MCF 10A (cell line): Measurements from ENCODE around the gene PTGER4. TPM values are rescaled to one million over a fixed set of nuclear protein-coding genes. Genes with fewer than 3 reads are reported as not detected.

Experiments
- BruUV-seq: library from RNA; stranded (reverse); fragments of 400-500 nt; replicated peaks from 2 replicates; lab custom pipeline; 2021; lab: Mats Ljungman, UMichigan
- CTCF ChIA-PET: fragments of 300-600 bp; sonication (Branson Sonifier 250); formaldehyde crosslinking; extraction: SDS; loops from one replicate; lab custom pipeline; 2021; ENCODE audit warnings: antibody characterized with exemption, inconsistent platforms; lab: Yijun Ruan, JAX
- POLR2A ChIA-PET: fragments of 300-600, 350-650 bp; sonication (Branson Sonifier 250); formaldehyde crosslinking; extraction: SDS; loops from one replicate; lab custom pipeline; 2020; ENCODE audit warnings: antibody characterized with exemption, inconsistent platforms; lab: Yijun Ruan, JAX
- DNase-seq: peaks from one replicate; pipeline ENCODE4 v3.0.0-alpha.2; 2018; ENCODE audit not compliant: unreplicated experiment
- H3K27ac Mint-ChIP-seq: one replicate; pipeline ENCODE4 v1.8.0; 2022; ENCODE audit warnings: mild to moderate bottlenecking, low read depth, mixed read lengths; ENCODE audit not compliant: unreplicated experiment
- H3K27me3 Mint-ChIP-seq: one replicate; pipeline ENCODE4 v1.8.0; 2022; ENCODE audit warnings: mixed read lengths; ENCODE audit not compliant: insufficient read depth, unreplicated experiment
- H3K36me3 Mint-ChIP-seq: one replicate; pipeline ENCODE4 v1.8.0; 2022; ENCODE audit warnings: mild to moderate bottlenecking, moderate library complexity, mixed read lengths; ENCODE audit not compliant: insufficient read depth, unreplicated experiment
- H3K4me1 Mint-ChIP-seq: one replicate; pipeline ENCODE4 v1.8.0; 2022; ENCODE audit warnings: mixed read lengths; ENCODE audit not compliant: insufficient read depth, unreplicated experiment
- H3K4me3 Mint-ChIP-seq: one replicate; pipeline ENCODE4 v1.8.0; 2022; ENCODE audit warnings: mild to moderate bottlenecking, moderate library complexity, mixed read lengths; ENCODE audit not compliant: unreplicated experiment
- H3K9me3 Mint-ChIP-seq: one replicate; pipeline ENCODE4 v1.8.0; 2022; ENCODE audit warnings: mixed read lengths; ENCODE audit not compliant: unreplicated experiment
- CTCF ChIP-seq: fragments of 200-600 bp; IDR thresholded peaks from one replicate; pipeline ENCODE4 v1.8.0; 2022; ENCODE audit warnings: antibody characterized with exemption, mild to moderate bottlenecking; ENCODE audit not compliant: unreplicated experiment
- intact Hi-C: fragments of 100-400 bp; cut with micrococcal nuclease; formaldehyde crosslinking; loops from 2 replicates; pipeline ENCODE4 v1.14.1; 2022
- total RNA-seq: library from RNA; stranded (reverse); gene quantifications from 2 replicates; pipeline ENCODE4 v1.2.3, GENCODE V29; 2022

The PTGER4 gene
- total RNA-seq, 1 experiment from 2014 or later = 2.5 TPM

GRCh38 chr5:40675396-40676133, 4.2 kb upstream of the PTGER4 start:
- intact Hi-C loops = loop anchor here (5.0 kb wide), 3 partner anchors 73 to 263 kb away; no protein-coding TSS in a partner anchor
- Mint-ChIP-seq H3K36me3 (no peaks in the 10 kb centered on the region), H3K27ac (no peak overlapping the region), H3K4me1 (peaks cover 38% of the 10 kb centered on the region), H3K4me3 (no peak overlapping the region), H3K9me3 (no peaks in the 10 kb centered on the region), H3K27me3 (no peaks in the 10 kb centered on the region)
- no peak for DNase-seq
- ChIA-PET POLR2A (interaction anchor here (0.6 to 1.3 kb wide), 2 partner anchors 15 to 1996 kb away, joined by 3 read pairs; no protein-coding TSS in a partner anchor), CTCF (interaction anchor here (0.7 to 2.1 kb wide), 2 partner anchors 23 to 727 kb away, joined by 4 to 8 read pairs; no protein-coding TSS in a partner anchor)
- BruUV-seq = no TSS peak
- no peak for TF ChIP-seq CTCF

GRCh38 chr5:40676613-40677343, 2.9 kb upstream of the PTGER4 start:
- peak overlapping the region; percentile 97 for H3K27ac Mint-ChIP-seq
- no peaks in the 10 kb centered on the region for H3K9me3 Mint-ChIP-seq
- TF ChIP-seq CTCF = no peak
- H3K4me1 Mint-ChIP-seq = peaks cover 40% of the 10 kb centered on the region
- no peaks in the 10 kb centered on the region for H3K27me3 Mint-ChIP-seq
- CTCF ChIA-PET = interaction anchor here (0.6 to 2.1 kb wide), 7 partner anchors 9 to 1120 kb away, joined by 3 to 8 read pairs (median 3); no protein-coding TSS in a partner anchor
- H3K4me3 Mint-ChIP-seq = peak overlapping the region; percentile 59
- peak; percentile 77 for DNase-seq
- BruUV-seq = no TSS peak
- POLR2A ChIA-PET = interaction anchor here (0.6 to 2.6 kb wide), 11 partner anchors 30 to 1550 kb away, joined by 3 to 9 read pairs (median 4); partner anchors contain the start of gene RIMOC1
- H3K36me3 Mint-ChIP-seq = peaks cover 6% of the 10 kb centered on the region
- intact Hi-C loops = loop anchor here (5.0 kb wide), 3 partner anchors 74 to 264 kb away; no protein-coding TSS in a partner anchor

- intact Hi-C loops = loop anchor here (5.0 kb wide), 3 partner anchors 75 to 265 kb away; no protein-coding TSS in a partner anchor
- DNase-seq = no peak
- H3K27ac Mint-ChIP-seq = peak overlapping the region; percentile 97
- CTCF ChIA-PET = interaction anchor here (0.5 to 0.9 kb wide), 5 partner anchors 17 to 1025 kb away, joined by 3 to 4 read pairs (median 3); no protein-coding TSS in a partner anchor
- no TSS peak for BruUV-seq
- H3K4me1 Mint-ChIP-seq = peaks cover 47% of the 10 kb centered on the region
- no peaks in the 10 kb centered on the region for H3K27me3 Mint-ChIP-seq
- peaks cover 6% of the 10 kb centered on the region for H3K36me3 Mint-ChIP-seq
- H3K9me3 Mint-ChIP-seq = no peaks in the 10 kb centered on the region
- H3K4me3 Mint-ChIP-seq = peak overlapping the region; percentile 59
- no peak for TF ChIP-seq CTCF
- POLR2A ChIA-PET = interaction anchor here (0.6 to 2.6 kb wide), 21 partner anchors 12 to 1606 kb away, joined by 3 to 9 read pairs (median 4); partner anchors contain the start of gene RIMOC1
Observed at GRCh38 chr5:40677456-40677855, 2.3 kb upstream of the PTGER4 start.
